HG02885 (cell line): ENCODE results near the gene PRKD1.
A peak's percentile ranks its signal among the peaks of the same experiment; 100 is the strongest.

ENCODE experiments used
- ATAC-seq: cut with Tn5 transposase; IDR thresholded peaks from one replicate; pipeline ENCODE4 v1.9.1; 2021; ENCODE audit warnings: mild to moderate bottlenecking; ENCODE audit not compliant: unreplicated experiment, poor library complexity

Gene PRKD1

DNA sequence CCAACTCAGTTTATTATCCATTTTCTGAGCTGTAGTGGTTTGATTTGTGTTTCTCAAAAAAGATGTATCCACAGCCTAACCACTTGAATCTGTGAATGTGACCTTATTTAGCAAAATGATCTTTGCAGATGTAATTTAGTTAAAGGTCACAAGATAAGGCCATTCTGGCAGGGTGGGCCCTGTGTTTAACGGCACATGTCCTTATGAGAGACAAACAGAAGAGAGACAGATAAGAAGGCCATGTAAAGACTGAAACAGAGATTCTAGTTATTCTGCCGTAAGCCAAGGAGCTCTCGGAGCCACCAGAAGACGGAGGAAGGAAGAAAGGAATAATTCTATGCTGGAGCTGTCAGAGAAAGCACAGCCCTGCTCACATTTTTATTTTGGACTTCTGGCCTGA is 374.2 kb downstream of the PRKD1 start:
- ATAC-seq: no peak

GRCh38 chr14:29548948-29549370 is 378.7 kb downstream of the PRKD1 start:
- ATAC-seq: peak; percentile 87

- no peak for ATAC-seq
Measured at GRCh38 chr14:29545714-29546113, 381.9 kb downstream of the PRKD1 start.

GRCh38 chr14:29536886-29537511 is 390.6 kb downstream of the PRKD1 start:
- ATAC-seq: no peak

DNA sequence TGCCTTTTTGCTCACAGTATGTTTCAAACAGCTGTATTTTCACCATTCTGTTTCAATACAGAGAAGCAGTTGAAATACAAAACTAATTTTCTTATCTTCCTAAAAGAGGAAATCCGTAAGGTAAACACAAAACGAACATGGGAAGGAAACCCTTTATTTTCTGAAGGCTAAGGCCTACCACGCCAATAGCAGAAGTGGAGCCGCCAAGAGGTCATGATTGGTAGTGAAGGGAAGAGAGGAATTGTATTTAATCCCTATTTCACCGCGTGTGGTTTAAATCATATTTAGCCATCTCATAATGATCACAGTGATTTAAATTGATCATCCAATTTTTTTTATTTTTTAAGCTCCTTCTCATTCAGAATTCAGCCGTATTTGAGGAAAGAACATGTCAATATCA is 398.2 kb downstream of the PRKD1 start:
- no peak for ATAC-seq

DNA sequence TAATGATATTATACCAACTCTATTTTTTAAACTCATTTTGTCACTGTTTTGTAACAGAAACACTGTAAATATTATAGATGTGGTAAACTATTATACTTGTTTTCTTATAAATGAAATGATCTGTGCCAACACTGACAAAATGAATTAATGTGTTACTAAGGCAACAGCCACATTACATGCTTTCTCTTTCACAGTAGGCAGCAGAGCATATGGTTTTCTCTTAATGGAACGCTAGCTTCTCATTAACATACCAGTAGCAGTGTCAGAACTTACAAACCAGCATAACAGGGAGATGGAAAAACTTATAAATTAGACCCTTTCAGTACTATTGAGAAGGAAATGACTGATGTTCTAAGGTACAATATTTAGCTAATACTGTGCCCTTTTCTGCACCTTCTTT is 398.8 kb downstream of the PRKD1 start:
- no peak for ATAC-seq

DNA sequence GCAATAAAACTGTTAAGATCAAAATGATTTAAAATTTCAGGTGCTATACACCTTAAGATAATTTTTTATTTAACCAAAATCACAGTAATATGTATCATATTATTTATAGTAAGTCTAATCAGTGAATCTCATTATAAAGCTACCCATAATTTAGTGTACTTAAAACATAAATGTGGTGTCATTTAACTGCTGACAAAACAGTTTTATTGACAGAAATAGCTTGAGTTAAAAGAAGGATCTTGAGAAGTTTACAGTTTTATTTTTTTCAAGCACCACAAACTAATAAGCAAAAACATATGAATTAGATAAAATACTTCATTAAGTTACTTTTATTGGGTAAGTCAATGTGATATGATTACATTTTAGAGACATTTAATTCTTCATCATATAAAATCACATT is 400.4 kb downstream of the PRKD1 start:
- no peak for ATAC-seq
